Keratinocyte (primary cell): ENCODE data around the gene SERINC5. TPM values are rescaled to one million over a fixed set of nuclear protein-coding genes. Genes with fewer than 3 reads are reported as not detected.

Source experiments
- DNase-seq: peaks from one replicate; pipeline ENCODE4 v3.0.0-alpha.2; 2011; ENCODE audit warnings: low read depth, missing footprints, low spot score
- FAIRE-seq: peaks from 2 replicates; lab custom pipeline; 2011; peaks lifted over from hg19 to GRCh38; lab: Jason Lieb, UNC
- H2AFZ ChIP-seq: 2 replicates; pipeline ENCODE4 v1.6.0; 2012; ENCODE audit warnings: low read length, control low read depth, inconsistent platforms; ENCODE audit not compliant: control insufficient read depth
- H3K27ac ChIP-seq: 2 replicates; pipeline ENCODE4 v1.5.1; 2011; ENCODE audit warnings: low read length; ENCODE audit not compliant: control insufficient read depth, insufficient read depth
- H3K27me3 ChIP-seq: 3 replicates; pipeline ENCODE4 v1.6.0; 2011; ENCODE audit warnings: low read length; ENCODE audit not compliant: control insufficient read depth, insufficient read depth; ENCODE audit errors: extremely low read depth
- H3K36me3 ChIP-seq, 2 experiments: 2 replicates in 1 of 2; 3 replicates in 1 of 2; pipeline ENCODE4 v1.5.1; 2011; ENCODE audit warnings: low read length in 2 of 2, mild to moderate bottlenecking in 1 of 2; ENCODE audit not compliant: control insufficient read depth in 2 of 2, insufficient read depth in 2 of 2; ENCODE audit errors: extremely low read depth in 1 of 2
- H3K4me1 ChIP-seq: 3 replicates; pipeline ENCODE4 v1.5.1; 2011; ENCODE audit warnings: low read length; ENCODE audit not compliant: control insufficient read depth, insufficient read depth; ENCODE audit errors: extremely low read depth
- H3K4me2 ChIP-seq: 3 replicates; pipeline ENCODE4 v1.6.0; 2011; ENCODE audit warnings: low read depth, low read length; ENCODE audit not compliant: control insufficient read depth, insufficient read depth; ENCODE audit errors: extremely low read depth
- H3K4me3 ChIP-seq, 3 experiments: fragments of 200-600 bp in 1 of 3; sonication (generic) in 1 of 3; 2 replicates in 2 of 3; 3 replicates in 1 of 3; pipeline ENCODE4 v1.5.1; 2011 to 2016; ENCODE audit warnings: low read length in 3 of 3, mild to moderate bottlenecking in 3 of 3, control low read depth in 2 of 3, inconsistent platforms in 1 of 3, low read depth in 1 of 3, mixed read lengths in 1 of 3, mixed run types in 1 of 3, moderate library complexity in 1 of 3; ENCODE audit not compliant: control insufficient read depth in 2 of 3, insufficient read depth in 2 of 3; ENCODE audit errors: extremely low read depth in 1 of 3
- H3K79me2 ChIP-seq: 2 replicates; pipeline ENCODE4 v1.6.0; 2012; ENCODE audit warnings: low read length; ENCODE audit not compliant: control insufficient read depth, insufficient read depth
- H3K9ac ChIP-seq: 3 replicates; pipeline ENCODE4 v1.6.0; 2011; ENCODE audit warnings: low read length; ENCODE audit not compliant: control insufficient read depth, insufficient read depth; ENCODE audit errors: extremely low read depth
- H3K9me1 ChIP-seq: 3 replicates; pipeline ENCODE4 v1.6.0; 2011; ENCODE audit warnings: low read length; ENCODE audit not compliant: control insufficient read depth, insufficient read depth; ENCODE audit errors: extremely low read depth
- H3K9me3 ChIP-seq: 2 replicates; pipeline ENCODE4 v1.5.1; 2012; ENCODE audit warnings: low read depth, low read length; ENCODE audit not compliant: control insufficient read depth
- H4K20me1 ChIP-seq: 3 replicates; pipeline ENCODE4 v1.6.0; 2011; ENCODE audit warnings: low read length; ENCODE audit not compliant: control insufficient read depth, insufficient read depth; ENCODE audit errors: extremely low read depth
- EZH2 ChIP-seq: IDR thresholded peaks from one replicate; pipeline ENCODE4 v1.6.1; 2012; ENCODE audit warnings: inconsistent platforms, mild to moderate bottlenecking, low read length, moderate library complexity
- dilution Hi-C: fragments of 300-500 bp; cut with MboI; formaldehyde crosslinking; loops from one replicate; pipeline ENCODE4 v1.7.0; 2020; ENCODE audit warnings: low sequenced_read_pairs; ENCODE audit not compliant: extremely low pct_ligation_motif_present
- polyA plus RNA-seq, 5 experiments: library from polyadenylated mRNA; depleted of rRNA in 3 of 5; stranded (reverse) in 3 of 5; stranded (forward) in 1 of 5; unstranded in 1 of 5; fragments of >200 nt; gene quantifications; 1 replicate in 1 of 5; 2 replicates in 3 of 5; 3 replicates in 1 of 5; pipeline versions ENCODE4 v1.2.1 to v1.2.3, GENCODE V29; 2011 to 2012; ENCODE audit warnings: missing spikeins in 2 of 5, low read depth in 1 of 5, low replicate concordance in 1 of 5
- TF ChIP-seq, protein P1 (sequence below), 3 experiments: IDR thresholded peaks in 1 of 3; conservative IDR thresholded peaks in 1 of 3; optimal IDR thresholded peaks in 1 of 3; 2 replicates in 2 of 3; 3 replicates in 1 of 3; pipeline versions ENCODE3 to v1.5.1; 2011; ENCODE audit warnings: low read length in 3 of 3, mild to moderate bottlenecking in 3 of 3, moderate library complexity in 2 of 3, control low read depth in 1 of 3, inconsistent platforms in 1 of 3; ENCODE audit not compliant: insufficient read depth in 2 of 3; ENCODE audit errors: extremely low read depth in 1 of 3

The SERINC5 gene
- polyA plus RNA-seq, 1 donor (not counting 4 experiments of a cell fraction or from before 2014, with no cell fraction given): 20.0 TPM

GRCh38 chr5:80192507-80193241 lies 63.2 kb downstream of the SERINC5 start:
- Histone ChIP-seq H3K4me2 (no peak overlapping the region), H3K27me3 (no peaks in the 10 kb centered on the region), H3K4me1 (peaks cover under 1% of the 10 kb centered on the region), H3K27ac (no peak overlapping the region), H3K79me2 (peaks cover 26% of the 10 kb centered on the region), H3K9me3 (no peaks in the 10 kb centered on the region), H3K9me1 (no peaks in the 10 kb centered on the region), H3K4me3 (no peak overlapping the region), H3K36me3 (peaks cover 0 to 1% of the 10 kb centered on the region in 2 experiments), H2AFZ (no peak overlapping the region), H4K20me1 (no peaks in the 10 kb centered on the region), H3K9ac (no peak overlapping the region)
- no peak for FAIRE-seq
- dilution Hi-C loops: no loop called here
- TF ChIP-seq, protein P1, sequence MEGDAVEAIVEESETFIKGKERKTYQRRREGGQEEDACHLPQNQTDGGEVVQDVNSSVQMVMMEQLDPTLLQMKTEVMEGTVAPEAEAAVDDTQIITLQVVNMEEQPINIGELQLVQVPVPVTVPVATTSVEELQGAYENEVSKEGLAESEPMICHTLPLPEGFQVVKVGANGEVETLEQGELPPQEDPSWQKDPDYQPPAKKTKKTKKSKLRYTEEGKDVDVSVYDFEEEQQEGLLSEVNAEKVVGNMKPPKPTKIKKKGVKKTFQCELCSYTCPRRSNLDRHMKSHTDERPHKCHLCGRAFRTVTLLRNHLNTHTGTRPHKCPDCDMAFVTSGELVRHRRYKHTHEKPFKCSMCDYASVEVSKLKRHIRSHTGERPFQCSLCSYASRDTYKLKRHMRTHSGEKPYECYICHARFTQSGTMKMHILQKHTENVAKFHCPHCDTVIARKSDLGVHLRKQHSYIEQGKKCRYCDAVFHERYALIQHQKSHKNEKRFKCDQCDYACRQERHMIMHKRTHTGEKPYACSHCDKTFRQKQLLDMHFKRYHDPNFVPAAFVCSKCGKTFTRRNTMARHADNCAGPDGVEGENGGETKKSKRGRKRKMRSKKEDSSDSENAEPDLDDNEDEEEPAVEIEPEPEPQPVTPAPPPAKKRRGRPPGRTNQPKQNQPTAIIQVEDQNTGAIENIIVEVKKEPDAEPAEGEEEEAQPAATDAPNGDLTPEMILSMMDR (optimal IDR thresholded peaks at IDR 0.05 in 1 of 3, IDR thresholded peaks at IDR 0.05 in 1 of 3, conservative IDR thresholded peaks at IDR 0.05 in 1 of 3; ENCODE audit: extremely low read depth in 1 of 3, insufficient read depth in 2 of 3, low read length in 3 of 3): no peak
- TF ChIP-seq EZH2: no peak
- DNase-seq: no peak

DNA sequence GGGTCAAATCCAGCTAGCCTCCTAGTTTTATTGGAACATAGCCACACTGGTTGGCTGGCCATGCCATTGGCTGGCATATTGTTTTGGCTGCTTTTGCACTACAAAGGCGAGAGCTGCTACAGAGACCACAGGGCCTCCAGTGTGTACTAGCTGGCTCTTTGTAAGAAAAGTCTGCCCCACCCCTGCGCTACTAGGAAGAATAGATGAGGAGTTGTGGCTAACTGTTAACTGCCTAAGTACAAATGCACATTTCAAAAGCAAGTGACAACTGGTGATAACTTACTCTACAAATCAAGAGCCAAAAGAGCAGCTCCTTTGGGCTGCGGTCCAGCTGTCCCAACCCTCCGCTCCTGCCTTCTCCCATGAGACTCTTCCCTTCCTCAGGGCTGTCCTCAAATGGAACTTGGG lies 63.9 kb downstream of the SERINC5 start:
- peaks cover 7% of the 10 kb centered on the region for H3K4me1 ChIP-seq
- no peaks in the 10 kb centered on the region for H4K20me1 ChIP-seq
- H3K4me3 ChIP-seq: no peak overlapping the region
- TF ChIP-seq EZH2: no peak
- TF ChIP-seq, protein P1 (optimal IDR thresholded peaks at IDR 0.05 in 1 of 3, IDR thresholded peaks at IDR 0.05 in 1 of 3, conservative IDR thresholded peaks at IDR 0.05 in 1 of 3; ENCODE audit: extremely low read depth in 1 of 3, insufficient read depth in 2 of 3, low read length in 3 of 3): no peak
- FAIRE-seq (no peak), DNase-seq (no peak)
- dilution Hi-C loops: no loop called here
- no peaks in the 10 kb centered on the region for H3K27me3 ChIP-seq
- H2AFZ ChIP-seq: no peak overlapping the region
- no peak overlapping the region for H3K27ac ChIP-seq
- H3K9ac ChIP-seq: no peak overlapping the region
- H3K36me3 ChIP-seq: peaks cover 0 to 1% of the 10 kb centered on the region in 2 experiments
- peaks cover 23% of the 10 kb centered on the region for H3K79me2 ChIP-seq
- H3K9me3 ChIP-seq: no peaks in the 10 kb centered on the region
- H3K9me1 ChIP-seq: no peaks in the 10 kb centered on the region
- H3K4me2 ChIP-seq: no peak overlapping the region
